Mononuclear cell (primary cell): ENCODE measurements around the gene TXNL4B. TPM values are rescaled to one million over a fixed set of nuclear protein-coding genes. Genes with fewer than 3 reads are reported as not detected.

ENCODE experiments used
- H3K27me3 ChIP-seq: 2 replicates; pipeline ENCODE4 v1.6.0; 2011; ENCODE audit warnings: low read length, control low read depth; ENCODE audit not compliant: insufficient read depth
- H3K4me1 ChIP-seq: 2 replicates; pipeline ENCODE4 v1.5.1; 2011; ENCODE audit warnings: mild to moderate bottlenecking, low read length, control low read depth; ENCODE audit not compliant: insufficient read depth
- H3K4me3 ChIP-seq: 2 replicates; pipeline ENCODE4 v1.5.1; 2011; ENCODE audit warnings: mild to moderate bottlenecking, low read length, moderate library complexity
- H3K9me3 ChIP-seq: 2 replicates; pipeline ENCODE4 v1.5.1; 2011; ENCODE audit warnings: low read depth, mild to moderate bottlenecking, control low read depth, low read length
- total RNA-seq: library from RNA; depleted of rRNA; stranded (reverse); fragments of >200 nt; gene quantifications from one replicate; pipeline ENCODE4 v1.2.3, GENCODE V29; 2012

TXNL4B gene
- total RNA-seq, result 10.9 TPM

DNA sequence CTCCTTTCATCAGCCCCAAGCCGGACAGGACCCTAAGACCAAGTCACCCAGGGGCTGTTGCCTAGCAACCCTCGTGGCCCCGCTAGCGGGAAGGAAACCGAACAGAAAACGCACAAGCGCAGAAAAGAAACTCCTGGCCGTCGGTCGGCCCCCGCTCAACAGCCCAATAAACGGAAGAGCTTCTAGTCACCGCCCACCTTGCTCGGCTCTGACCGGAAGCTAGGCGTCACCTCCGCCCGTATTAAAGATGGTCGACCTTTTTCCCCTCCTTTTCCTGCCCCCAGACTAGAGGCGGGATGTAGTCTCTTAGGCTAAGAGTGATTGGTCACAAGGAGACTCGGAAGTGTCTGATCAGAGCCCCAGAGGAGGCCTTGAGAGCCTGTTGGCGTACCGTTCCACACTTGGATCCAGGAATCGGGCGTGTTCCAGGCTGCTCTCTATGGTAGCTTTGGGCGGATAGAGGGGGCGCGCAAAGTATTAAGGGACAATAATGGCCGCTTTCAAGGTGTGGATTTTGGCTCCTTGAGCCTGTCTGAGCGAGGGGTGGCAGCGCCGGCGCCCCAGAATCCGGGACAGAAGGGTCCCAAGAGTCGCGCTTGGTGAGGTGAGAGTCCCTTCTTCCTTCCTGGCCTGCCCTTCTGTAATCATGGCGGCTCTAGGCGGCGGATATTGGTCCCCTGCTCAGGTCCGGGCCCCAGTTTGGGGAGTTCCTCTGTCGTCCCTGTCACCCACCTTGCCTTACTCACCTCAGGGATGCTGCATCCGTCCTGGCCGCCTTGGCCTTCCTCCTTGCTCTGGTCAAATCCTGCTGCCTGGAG lies at the start of gene TXNL4B, which contains the start of gene DHX38:
Gene TXNL4B (minus strand): TSS at position 173 of the 818 bp plus-strand sequence. CDS start 2,871 bp downstream, outside the sequence.
Gene DHX38 (plus strand): TSS at position 400 of the 818 bp plus-strand sequence. CDS start 2,311 bp downstream, outside the sequence.
- H3K27me3 ChIP-seq, result no peaks in the 10 kb centered on the region
- H3K4me1 ChIP-seq, result peaks cover 33% of the 10 kb centered on the region
- H3K9me3 ChIP-seq, result no peaks in the 10 kb centered on the region
- peak within 1 kb of the TSS; percentile 93 for H3K4me3 ChIP-seq

DNA sequence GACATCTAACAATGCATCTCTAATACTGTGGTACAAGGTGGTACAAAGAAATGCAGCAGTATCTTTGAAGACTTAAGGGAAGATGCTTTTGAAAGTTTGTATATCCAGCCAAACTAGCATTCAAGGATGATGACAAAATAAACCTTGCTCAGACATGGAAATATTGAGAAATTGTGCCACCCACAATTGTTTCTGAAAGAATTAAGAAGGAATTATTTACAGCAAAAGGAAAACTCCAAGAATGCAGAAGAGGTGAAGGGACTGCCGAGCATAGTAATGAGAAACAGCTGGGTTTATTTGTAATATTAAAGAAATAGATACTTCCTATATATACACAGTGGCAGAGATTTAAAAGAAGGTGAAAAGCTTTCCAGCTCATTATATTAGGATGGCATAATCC lies 49.1 kb upstream of the TXNL4B start:
- H3K9me3 ChIP-seq, result no peaks in the 10 kb centered on the region
- no peaks in the 10 kb centered on the region for H3K27me3 ChIP-seq
- H3K4me3 ChIP-seq, result no peak overlapping the region
- no peaks in the 10 kb centered on the region for H3K4me1 ChIP-seq

DNA sequence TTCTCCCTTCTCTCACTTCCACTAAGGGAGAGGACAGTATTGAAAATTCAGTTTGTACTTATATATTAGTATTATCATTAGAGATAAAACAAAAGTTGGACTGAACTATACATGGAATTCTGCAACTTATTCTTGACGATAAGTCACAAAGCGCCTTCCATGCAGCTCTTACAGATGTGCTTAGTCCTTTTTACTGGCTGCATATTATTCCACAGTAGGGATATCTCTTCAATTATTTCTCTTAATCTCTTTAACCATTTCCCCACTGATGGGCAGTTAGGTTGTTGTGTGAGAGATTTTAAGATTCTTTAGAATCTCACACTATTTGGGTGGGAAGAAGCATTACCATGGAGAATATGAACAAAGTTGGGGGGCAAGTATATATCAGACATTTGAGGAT lies 46.5 kb upstream of the TXNL4B start:
- Histone ChIP-seq H3K4me3 (no peak overlapping the region), H3K4me1 (no peaks in the 10 kb centered on the region), H3K9me3 (no peaks in the 10 kb centered on the region), H3K27me3 (no peaks in the 10 kb centered on the region)

DNA sequence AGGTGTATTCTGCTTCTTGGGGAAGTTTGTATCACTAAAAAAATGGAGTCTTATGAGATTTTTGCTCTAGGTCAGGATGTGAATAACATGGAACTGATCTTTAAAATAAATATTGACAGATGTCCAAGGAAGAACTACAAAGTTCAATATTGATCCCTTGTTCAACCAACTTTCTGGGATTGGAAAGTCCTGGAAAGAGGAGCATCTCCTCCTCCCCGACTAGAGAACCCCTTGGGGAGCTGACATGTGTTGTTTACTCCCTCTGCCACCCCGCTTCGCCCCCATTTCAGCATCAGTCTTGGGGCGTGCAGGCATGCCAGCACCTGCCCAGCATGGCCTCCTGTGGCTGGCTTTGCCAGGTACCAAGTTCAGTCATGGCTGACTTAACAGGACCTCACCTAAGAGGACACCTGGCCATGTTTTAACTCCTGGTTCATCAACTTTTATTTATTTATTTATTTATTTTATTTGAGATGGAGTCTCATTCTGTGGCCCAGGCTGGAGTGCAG lies 44.7 kb upstream of the TXNL4B start:
- Histone ChIP-seq H3K9me3 (no peaks in the 10 kb centered on the region), H3K27me3 (no peaks in the 10 kb centered on the region)

DNA sequence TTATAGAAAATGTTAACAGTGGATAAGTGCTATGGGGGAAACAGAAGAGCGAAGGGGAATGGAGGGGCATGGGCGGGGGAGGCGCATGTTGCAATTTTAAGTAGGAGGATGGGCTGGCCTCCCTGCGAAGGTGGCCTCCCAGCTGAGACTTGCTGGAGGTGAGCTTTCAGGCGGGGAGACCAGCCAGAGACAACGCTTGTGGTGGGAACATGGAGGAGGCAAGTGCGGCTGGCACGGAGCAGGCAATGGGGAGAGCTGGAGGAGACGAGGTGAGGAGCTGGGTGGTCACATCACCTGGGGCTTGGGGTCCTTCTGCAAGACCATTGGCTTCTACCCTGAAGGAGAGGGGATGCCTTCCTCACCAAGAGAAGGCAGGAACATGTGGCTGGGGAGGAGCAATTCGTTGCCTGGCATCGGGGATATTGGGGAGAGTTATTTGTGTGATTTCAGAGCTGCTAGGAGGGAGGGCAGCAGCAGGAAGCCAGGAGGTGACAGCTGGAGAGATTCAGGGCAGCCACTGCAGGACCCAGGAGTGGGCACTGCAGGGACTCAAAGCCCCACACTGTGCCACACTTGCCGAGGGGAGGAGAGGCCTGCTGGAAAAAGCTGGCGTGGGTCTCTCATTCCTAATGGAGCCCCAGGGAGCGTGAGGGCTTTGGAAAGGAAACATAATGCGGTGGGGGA lies 44.1 kb upstream of the TXNL4B start:
- Histone ChIP-seq H3K4me1 (no peaks in the 10 kb centered on the region), H3K9me3 (no peaks in the 10 kb centered on the region), H3K4me3 (no peak overlapping the region), H3K27me3 (no peaks in the 10 kb centered on the region)

More for the DNA sequence above, 44.7 kb upstream of the TXNL4B start:
- no peaks in the 10 kb centered on the region for H3K4me1 ChIP-seq
- no peak overlapping the region for H3K4me3 ChIP-seq

DNA sequence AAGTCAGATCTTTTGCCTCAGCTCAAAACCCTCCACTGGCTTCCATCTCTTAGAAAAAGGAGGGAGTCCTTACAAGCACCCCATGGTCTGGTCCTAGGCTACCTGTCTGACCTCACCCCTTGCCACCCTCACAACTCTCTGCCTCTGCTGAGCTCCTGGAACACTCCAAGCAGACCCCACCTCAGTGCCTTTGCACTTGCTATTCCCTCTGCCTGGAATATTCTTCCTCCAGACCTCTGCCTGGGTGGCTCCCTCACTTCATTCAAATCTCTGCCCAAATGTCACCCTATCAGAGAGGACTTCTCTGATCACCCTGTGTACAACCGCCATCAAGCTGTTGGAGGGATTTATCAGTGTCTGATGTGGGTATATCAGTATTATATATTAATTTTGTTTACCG lies 41.1 kb upstream of the TXNL4B start:
- H3K27me3 ChIP-seq, result no peaks in the 10 kb centered on the region
- H3K9me3 ChIP-seq, result no peaks in the 10 kb centered on the region
- no peaks in the 10 kb centered on the region for H3K4me1 ChIP-seq
- no peak overlapping the region for H3K4me3 ChIP-seq

DNA sequence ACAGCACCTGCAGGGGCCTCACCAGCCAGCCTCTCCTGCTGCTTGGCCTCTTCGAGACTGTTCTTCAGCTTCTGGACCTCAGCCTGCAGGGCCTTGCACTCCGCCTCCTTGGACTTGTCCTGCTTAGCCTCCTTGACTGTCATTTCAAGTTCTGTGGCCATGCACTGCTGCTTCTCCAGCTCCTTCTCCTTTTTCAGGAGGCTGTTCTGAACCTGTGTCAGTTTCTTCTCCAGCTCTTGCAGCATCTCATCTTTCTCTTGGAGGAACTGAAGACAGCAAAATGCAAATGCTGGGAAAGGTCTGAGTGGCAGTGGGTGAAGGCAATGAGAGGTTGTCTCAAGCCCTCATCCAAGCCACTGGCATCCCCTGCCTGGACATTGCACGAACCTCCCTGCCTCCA lies 39.3 kb upstream of the TXNL4B start:
- H3K4me1 ChIP-seq, result no peaks in the 10 kb centered on the region
- H3K4me3 ChIP-seq, result no peak overlapping the region
- no peaks in the 10 kb centered on the region for H3K9me3 ChIP-seq
- no peaks in the 10 kb centered on the region for H3K27me3 ChIP-seq

DNA sequence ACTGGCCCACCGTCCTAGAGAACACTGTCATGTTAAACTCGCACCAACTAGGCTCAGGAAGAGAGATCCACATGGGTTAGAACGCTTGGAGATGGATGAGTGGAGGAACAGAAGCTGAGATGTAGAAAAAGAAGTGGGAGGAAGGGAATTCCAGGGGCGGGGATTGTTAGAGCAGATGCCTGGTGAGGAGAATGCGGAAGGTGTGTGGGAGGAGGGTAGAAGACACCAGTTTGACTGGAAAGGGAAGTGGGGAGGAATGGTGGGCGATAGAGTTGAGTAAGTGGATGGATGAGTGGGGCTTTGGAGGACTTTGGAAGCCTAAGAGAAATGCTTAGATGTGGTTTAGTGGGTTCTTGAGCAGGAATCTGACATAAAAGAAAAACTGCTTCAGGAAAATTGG lies 37.6 kb upstream of the TXNL4B start:
- Histone ChIP-seq H3K27me3 (no peaks in the 10 kb centered on the region), H3K9me3 (no peaks in the 10 kb centered on the region), H3K4me3 (no peak overlapping the region), H3K4me1 (peaks cover 6% of the 10 kb centered on the region)

DNA sequence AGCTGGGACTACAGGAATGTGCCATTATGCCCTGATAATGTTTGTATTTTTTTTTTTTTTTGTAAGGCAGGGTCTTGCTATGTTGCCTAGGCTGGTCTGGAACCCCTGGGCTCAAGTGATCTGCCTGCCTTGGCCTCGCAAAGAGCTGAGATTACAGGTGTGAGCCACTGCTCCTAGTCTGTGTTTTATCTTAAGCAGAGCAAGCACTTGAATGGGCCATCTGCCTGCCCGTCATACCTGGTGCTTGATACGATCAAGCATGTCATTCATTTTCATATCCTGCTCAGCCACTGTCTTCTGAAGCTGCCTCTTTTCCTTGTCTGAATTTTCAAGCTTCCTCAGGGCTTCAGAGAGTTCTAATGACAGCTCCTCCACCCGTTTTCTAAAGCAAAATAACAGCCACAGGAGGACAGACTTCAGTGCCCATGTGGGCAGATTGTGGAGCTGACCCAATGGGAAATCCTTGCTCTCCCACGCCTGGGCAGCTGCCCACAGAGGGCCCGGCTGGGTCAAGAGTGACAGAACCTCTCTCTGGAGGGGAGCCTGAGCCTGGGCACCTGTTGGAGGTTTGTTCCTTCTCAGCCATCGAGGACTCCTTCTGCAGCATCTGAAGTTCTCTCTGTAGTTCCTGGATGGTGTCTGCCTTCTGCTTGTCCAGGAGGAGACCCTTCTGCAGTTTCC lies 36.7 kb upstream of the TXNL4B start:
- Histone ChIP-seq H3K4me3 (no peak overlapping the region), H3K4me1 (peaks cover 15% of the 10 kb centered on the region), H3K9me3 (no peaks in the 10 kb centered on the region), H3K27me3 (no peaks in the 10 kb centered on the region)

DNA sequence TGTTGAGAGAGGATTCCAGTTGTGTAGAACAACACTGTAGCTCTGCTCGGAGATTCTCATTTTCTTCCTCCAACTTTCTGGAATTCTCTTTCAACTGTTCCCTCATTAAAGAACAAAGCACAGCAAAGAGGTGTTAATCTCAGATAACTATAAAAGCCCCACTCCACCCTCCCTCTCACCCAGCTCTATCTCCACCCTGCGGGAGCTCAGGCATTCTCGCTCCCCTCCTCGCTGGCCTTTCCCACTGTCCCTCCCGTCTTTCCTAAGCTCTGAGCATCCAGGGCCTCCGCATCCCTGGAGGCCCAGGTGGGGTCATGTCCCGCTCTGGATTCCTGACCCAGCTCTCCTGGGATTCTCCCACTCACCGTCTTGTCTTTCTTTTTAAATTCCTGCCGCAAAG lies 35.3 kb upstream of the TXNL4B start:
- Histone ChIP-seq H3K27me3 (no peaks in the 10 kb centered on the region), H3K4me3 (no peak overlapping the region), H3K4me1 (peaks cover 19% of the 10 kb centered on the region), H3K9me3 (no peaks in the 10 kb centered on the region)

DNA sequence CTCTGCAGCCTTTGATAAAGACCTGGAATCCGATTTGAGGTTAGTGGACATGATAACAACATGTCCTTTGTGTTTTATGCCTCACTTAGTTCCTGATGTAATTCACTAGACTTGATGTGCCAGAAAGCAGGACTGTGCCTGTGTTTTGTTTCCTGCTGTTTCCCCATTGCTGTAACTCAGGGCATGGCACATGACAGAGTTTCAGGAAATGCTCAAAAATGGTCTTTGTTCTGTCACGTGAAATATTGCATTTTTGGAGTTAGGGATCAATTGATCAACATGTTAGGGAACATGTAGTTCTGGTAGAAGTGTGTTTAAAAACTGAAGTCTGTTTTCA lies 33.0 kb upstream of the TXNL4B start:
- H3K4me3 ChIP-seq, result no peak overlapping the region
- no peaks in the 10 kb centered on the region for H3K9me3 ChIP-seq
- no peaks in the 10 kb centered on the region for H3K27me3 ChIP-seq
- peaks cover 19% of the 10 kb centered on the region for H3K4me1 ChIP-seq

DNA sequence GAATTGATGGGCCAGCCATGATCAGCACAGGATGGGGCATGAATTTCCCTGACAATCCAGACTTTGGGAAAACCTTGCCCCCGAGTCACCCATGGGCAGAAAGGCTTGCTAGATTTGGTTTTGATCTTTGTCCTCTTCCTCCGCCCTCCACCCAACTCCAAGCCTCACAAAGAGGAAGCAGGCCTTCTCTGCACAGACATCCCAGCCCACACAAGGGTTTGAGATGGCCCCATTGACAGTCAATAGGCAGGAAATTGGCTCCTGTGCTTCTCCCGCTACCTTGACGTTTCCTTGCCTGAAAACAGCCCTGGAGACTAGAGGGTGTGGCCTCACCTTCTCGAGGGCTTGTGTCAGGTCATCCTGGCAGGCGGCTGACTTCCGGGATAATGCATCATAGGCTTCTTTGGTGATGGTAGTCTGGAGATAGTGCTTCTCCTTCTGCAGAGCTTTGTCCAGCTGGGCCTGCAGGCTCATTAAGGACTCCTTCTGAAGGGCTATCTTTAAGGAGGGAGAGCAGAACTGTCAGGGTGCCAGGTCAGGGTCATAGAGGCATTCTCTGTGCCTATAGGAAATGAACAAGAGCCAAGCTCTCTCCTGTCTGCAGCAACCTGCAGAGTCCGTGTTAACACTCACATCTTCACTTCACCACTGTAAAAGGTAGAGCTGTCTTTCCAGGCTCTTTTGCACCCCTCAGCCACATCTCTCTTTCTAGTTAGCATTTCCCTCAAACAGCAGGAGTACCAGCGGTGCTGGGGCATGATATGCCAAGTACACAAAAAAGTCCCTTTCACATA lies 32.4 kb upstream of the TXNL4B start:
- Histone ChIP-seq H3K4me3 (no peak overlapping the region), H3K4me1 (peaks cover 19% of the 10 kb centered on the region), H3K9me3 (no peaks in the 10 kb centered on the region)

DNA sequence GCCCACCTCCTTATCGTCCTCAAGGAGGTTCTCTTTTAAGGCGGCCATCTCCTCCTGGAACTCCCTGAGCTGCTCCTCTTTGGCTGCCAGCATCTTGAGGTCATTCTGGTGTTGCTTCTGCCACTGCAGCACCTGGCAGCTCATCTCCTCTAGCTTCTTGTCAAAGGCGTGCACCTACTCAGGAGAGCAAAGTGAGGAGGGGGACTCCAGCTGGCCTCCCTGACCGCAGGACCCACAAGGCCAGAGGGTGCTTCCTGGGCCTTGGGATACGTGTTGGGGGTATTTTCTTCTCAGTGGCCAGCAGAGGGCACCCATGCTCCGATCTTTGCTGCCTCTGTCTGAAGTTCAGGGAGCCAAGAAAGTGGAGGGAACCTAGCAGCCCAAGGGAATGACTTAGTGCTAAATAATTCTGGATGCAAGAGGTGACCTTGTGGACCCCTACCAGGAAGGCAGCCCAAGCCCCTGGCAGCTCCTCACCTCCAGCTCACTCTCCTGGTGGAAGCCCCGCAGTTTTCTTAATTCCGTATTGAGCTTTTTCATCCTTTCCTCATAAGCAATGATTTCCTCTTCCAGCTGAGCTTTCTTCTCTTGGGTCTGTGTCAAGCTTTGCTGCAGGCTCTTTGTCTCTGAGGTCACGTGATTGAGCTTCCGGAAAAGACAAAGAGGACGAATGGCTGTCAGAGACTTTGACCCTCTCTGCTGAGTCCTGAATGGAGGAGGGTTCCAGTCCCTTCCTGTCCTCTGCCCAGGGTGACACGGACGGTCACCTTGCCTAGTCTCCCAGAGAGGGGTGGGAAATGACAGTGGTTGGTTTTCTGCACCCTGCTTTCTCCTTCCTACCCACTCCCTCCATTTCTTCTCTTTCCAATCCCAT lies 31.6 kb upstream of the TXNL4B start:
- no peak overlapping the region for H3K4me3 ChIP-seq
- H3K27me3 ChIP-seq, result no peaks in the 10 kb centered on the region
- H3K4me1 ChIP-seq, result peaks cover 19% of the 10 kb centered on the region
- no peaks in the 10 kb centered on the region for H3K9me3 ChIP-seq

More for the DNA sequence above, 32.4 kb upstream of the TXNL4B start:
- no peaks in the 10 kb centered on the region for H3K27me3 ChIP-seq

DNA sequence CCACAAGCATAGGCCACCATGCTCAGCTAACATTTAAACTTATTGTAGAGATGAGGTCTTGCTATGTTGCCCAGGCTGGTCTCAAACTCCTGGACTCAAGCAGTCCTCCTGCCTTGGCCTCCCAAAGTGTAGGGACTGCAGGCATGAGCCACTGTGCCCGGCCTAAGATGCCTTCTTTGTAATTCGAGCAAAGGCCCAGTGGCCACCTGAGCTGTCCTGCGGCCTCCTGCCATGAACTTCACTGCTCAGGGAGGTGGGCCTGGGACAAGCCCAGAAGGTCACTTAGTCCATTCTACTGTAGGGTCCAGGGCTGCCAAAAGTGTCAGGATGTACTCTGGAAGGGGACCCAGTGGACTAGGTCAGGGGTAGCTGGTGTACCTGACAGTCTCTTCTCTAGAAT lies 30.7 kb upstream of the TXNL4B start:
- no peaks in the 10 kb centered on the region for H3K9me3 ChIP-seq
- no peaks in the 10 kb centered on the region for H3K27me3 ChIP-seq
- H3K4me1 ChIP-seq, result peaks cover 19% of the 10 kb centered on the region
- no peak overlapping the region for H3K4me3 ChIP-seq
